Body of pancreas (tissue), 4 donors: ENCODE results near the gene BEST4.
"Not testable (repeated sequence)": the region's sequence is repeated elsewhere in the genome, so short reads cannot be mapped to it uniquely, and the experiment has no call there.

Experiments used
- CTCF ChIP-seq, 7 experiments: fragments of 450-650 bp in 4 of 7; fragments of 200-600 bp in 3 of 7; sonication (generic) in 3 of 7; IDR thresholded peaks; one replicate each; pipeline ENCODE4 v1.5.1; 2016 to 2019; ENCODE audit warnings: antibody characterized with exemption in 7 of 7
- POLR2A ChIP-seq, 3 donors: fragments of 450-650 bp; IDR thresholded peaks; one replicate each; pipeline ENCODE4 v1.6.1; 2016; ENCODE audit warnings: antibody characterized with exemption in 3 of 3, mild to moderate bottlenecking in 2 of 3

DNA sequence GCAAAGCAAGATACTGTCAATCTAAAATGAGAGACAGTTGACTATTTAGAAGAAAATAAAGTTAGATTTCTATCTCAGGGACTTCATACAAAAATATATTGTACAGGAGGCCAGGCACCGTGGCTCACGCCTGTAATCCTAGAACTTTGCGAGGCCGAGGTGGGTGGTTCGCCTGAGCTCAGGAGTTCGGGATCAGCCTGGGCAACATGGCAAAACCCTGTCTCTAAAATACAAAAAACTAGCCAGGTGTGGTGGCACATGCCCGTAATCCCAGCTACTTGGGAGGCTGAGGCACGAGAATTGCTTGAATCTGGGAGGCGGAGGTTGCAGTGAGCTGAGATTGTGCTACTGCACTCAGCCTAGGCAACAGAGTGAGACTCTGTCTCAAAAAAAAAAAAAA, 28.0 kb upstream of the BEST4 start:
- not testable (repeated sequence) for TF ChIP-seq CTCF, POLR2A (IDR thresholded peaks at IDR 0.05)
